ENCODE data around the gene EXD3. TPM values are rescaled to one million over a fixed set of nuclear protein-coding genes. Genes with fewer than 3 reads are reported as not detected.

Gene EXD3
- total and polyA plus RNA-seq, 2 of the 13 experiments (the other 11 are each of a cell fraction or from before 2014, with no cell fraction given), result 2.7 to 4.8 TPM

DNA sequence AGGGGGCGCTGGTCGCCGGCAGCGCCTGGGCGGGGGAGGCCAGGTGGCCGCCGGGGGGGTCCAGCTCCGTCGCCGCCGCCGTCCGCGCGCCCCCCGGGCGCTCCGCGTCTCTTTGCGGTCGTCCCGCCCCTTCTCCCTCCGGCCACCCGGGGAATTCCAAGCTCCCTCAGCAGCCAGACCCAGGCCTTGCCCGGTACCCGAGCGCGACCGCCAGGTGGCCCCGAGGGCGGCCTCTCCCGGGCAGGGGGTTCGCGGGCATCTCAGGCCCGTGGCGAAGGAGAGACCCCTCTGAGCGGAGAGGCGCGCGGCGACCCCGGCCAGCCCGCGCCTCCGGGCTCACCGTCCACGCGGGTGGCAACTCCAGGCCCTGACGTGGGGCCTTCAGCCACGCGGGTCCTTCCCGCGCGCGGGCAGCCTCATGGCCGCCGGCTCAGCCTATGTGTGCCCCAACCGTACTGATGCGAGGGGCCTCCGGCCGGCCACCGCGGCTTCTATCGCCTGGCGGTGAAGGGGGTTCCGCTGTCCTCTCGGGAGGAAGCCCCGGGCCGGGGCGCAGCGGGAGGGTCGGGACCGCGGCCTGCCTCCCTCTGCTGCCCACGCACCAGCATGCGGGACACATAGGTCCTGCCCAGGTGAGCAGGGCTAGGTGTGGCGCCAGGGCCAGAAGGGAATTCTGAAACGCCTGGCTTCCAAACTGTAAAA, 120.4 kb downstream of the EXD3 start (continued):
- TF ChIP-seq, protein P1, sequence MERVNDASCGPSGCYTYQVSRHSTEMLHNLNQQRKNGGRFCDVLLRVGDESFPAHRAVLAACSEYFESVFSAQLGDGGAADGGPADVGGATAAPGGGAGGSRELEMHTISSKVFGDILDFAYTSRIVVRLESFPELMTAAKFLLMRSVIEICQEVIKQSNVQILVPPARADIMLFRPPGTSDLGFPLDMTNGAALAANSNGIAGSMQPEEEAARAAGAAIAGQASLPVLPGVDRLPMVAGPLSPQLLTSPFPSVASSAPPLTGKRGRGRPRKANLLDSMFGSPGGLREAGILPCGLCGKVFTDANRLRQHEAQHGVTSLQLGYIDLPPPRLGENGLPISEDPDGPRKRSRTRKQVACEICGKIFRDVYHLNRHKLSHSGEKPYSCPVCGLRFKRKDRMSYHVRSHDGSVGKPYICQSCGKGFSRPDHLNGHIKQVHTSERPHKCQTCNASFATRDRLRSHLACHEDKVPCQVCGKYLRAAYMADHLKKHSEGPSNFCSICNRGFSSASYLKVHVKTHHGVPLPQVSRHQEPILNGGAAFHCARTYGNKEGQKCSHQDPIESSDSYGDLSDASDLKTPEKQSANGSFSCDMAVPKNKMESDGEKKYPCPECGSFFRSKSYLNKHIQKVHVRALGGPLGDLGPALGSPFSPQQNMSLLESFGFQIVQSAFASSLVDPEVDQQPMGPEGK (CRISPR knock-in tag; IDR thresholded peaks at IDR 0.05), result peak; percentile 55
- peak; percentile 20 for TF ChIP-seq HNRNPLL (IDR thresholded peaks at IDR 0.05; ENCODE audit: low read depth, low read length, poor library complexity, severe bottlenecking)
- TF ChIP-seq ZNF333 (CRISPR knock-in tag; IDR thresholded peaks at IDR 0.05; ENCODE audit: borderline replicate concordance), result no peak
- TF ChIP-seq, protein P2, sequence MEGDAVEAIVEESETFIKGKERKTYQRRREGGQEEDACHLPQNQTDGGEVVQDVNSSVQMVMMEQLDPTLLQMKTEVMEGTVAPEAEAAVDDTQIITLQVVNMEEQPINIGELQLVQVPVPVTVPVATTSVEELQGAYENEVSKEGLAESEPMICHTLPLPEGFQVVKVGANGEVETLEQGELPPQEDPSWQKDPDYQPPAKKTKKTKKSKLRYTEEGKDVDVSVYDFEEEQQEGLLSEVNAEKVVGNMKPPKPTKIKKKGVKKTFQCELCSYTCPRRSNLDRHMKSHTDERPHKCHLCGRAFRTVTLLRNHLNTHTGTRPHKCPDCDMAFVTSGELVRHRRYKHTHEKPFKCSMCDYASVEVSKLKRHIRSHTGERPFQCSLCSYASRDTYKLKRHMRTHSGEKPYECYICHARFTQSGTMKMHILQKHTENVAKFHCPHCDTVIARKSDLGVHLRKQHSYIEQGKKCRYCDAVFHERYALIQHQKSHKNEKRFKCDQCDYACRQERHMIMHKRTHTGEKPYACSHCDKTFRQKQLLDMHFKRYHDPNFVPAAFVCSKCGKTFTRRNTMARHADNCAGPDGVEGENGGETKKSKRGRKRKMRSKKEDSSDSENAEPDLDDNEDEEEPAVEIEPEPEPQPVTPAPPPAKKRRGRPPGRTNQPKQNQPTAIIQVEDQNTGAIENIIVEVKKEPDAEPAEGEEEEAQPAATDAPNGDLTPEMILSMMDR (CRISPR knock-in tag; IDR thresholded peaks at IDR 0.05), result peak; percentile 34

DNA sequence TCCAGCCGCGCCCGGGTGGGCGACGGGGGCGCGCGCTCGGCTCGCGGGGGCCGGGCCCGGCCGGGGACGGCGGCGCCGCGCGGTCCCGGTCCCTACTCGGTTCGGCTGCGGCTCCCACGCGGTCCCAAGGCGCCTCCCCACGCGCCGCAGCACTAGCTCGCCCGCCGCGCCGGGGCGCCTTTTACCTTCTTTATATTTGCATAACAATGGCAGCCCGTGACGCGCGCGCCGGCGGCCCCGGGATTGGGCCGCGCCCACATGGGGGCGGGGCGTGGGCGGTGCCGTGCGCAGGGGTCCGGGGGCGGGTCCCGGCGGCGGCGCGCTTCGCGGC, 120.9 kb downstream of the EXD3 start, which contains the start of gene NRARP:
Gene NRARP, minus strand, starts transcription at position 154 of the 331 bp plus-strand sequence. CDS start 343 bp downstream, outside the sequence.
- Histone ChIP-seq H3K9ac (ENCODE audit: insufficient read depth, low read depth, low read length) (peak within 1 kb of the TSS; percentile 15; the same call in 1 of the 2 replicates), H2AFZ (ENCODE audit: low read length) (no peak within 1 kb of the TSS), H3K4me3 (replicated peaks in 1 of 3; ENCODE audit: insufficient read depth in 1 of 3, low read depth in 2 of 3, low read length in 3 of 3) (peak within 1 kb of the TSS; percentile 46 to 63 (median 51); a peak in 5 of 6 replicates), H3K79me2 (ENCODE audit: insufficient read depth, low read length) (no peaks in the 10 kb centered on the region), H3K4me1 (ENCODE audit: insufficient read depth, low read length) (peaks cover 71% of the 10 kb centered on the region), H3K4me2 (ENCODE audit: low read depth, low read length) (peak within 1 kb of the TSS; percentile 82), H4K20me1 (ENCODE audit: insufficient read depth, low read length) (no peaks in the 10 kb centered on the region), H3K9me3 (ENCODE audit: low read length) (no peaks in the 10 kb centered on the region), H3K27me3 (ENCODE audit: control insufficient read depth in 1 of 2, insufficient read depth in 2 of 2, low read length in 2 of 2) (peaks cover 14 to 77% of the 10 kb centered on the region in 2 experiments), H3K36me3 (replicated peaks in 1 of 2; ENCODE audit: control insufficient read depth in 1 of 2, insufficient read depth in 2 of 2, low read length in 2 of 2) (no peaks in the 10 kb centered on the region), H3K27ac (ENCODE audit: extremely low read length, insufficient read depth, low read length) (no peak within 1 kb of the TSS)
- no TSS peak for BruUV-seq (replicated peaks)
- WGBS (ENCODE audit: low lambda C conversion rate), result no CpG with 5 or more reads among the region's 60 CpGs
- intact Hi-C loops (cut with micrococcal nuclease; ENCODE audit: unreplicated experiment), result loop anchor here (10.0 kb wide), 1 partner anchor 103 kb away; no protein-coding TSS in a partner anchor
- POLR2A ChIA-PET, result interaction anchor here (0.9 to 1.9 kb wide), 7 partner anchors 8 to 146 kb away, joined by 3 to 6 read pairs (median 5); partner anchors contain the start of genes ENTPD8, EXD3, NOXA1 and TOR4A
- DNase-seq (ENCODE audit: low spot score), result no peak
- FAIRE-seq, result no peak
- CTCF ChIA-PET (ENCODE audit: low intra/inter-chr PET ratio, low total read pairs), result no interaction called here
- in situ Hi-C loops (cut with HindIII; ENCODE audit: extremely low pct_ligation_motif_present, low pct_unique_long_range_greater_than_20kb), result no loop called here
- no peak for ATAC-seq
- TF ChIP-seq RBFOX2 (IDR thresholded peaks at IDR 0.05; ENCODE audit: low read depth, low read length) (peak; percentile 37; the same call in 1 of the 2 replicates), KLF13 (CRISPR knock-in tag; IDR thresholded peaks at IDR 0.05) (no peak), ZNF282 (IDR thresholded peaks at IDR 0.05; ENCODE audit: partially characterized antibody) (no peak), SMC3 (IDR thresholded peaks at IDR 0.05; ENCODE audit: low read length) (no peak), RFXAP (CRISPR knock-in tag; IDR thresholded peaks at IDR 0.05; ENCODE audit: borderline replicate concordance) (no peak), SP1 (IDR thresholded peaks at IDR 0.05) (no peak), SP1 (CRISPR knock-in tag; IDR thresholded peaks at IDR 0.05) (peak; percentile 53), ZNF136 (CRISPR knock-in tag; IDR thresholded peaks at IDR 0.05; ENCODE audit: low read depth) (no peak)
- TF ChIP-seq, protein P3, sequence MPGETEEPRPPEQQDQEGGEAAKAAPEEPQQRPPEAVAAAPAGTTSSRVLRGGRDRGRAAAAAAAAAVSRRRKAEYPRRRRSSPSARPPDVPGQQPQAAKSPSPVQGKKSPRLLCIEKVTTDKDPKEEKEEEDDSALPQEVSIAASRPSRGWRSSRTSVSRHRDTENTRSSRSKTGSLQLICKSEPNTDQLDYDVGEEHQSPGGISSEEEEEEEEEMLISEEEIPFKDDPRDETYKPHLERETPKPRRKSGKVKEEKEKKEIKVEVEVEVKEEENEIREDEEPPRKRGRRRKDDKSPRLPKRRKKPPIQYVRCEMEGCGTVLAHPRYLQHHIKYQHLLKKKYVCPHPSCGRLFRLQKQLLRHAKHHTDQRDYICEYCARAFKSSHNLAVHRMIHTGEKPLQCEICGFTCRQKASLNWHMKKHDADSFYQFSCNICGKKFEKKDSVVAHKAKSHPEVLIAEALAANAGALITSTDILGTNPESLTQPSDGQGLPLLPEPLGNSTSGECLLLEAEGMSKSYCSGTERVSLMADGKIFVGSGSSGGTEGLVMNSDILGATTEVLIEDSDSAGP (CRISPR knock-in tag; IDR thresholded peaks at IDR 0.05; ENCODE audit: borderline replicate concordance), result no peak
- TF ChIP-seq, protein P4, sequence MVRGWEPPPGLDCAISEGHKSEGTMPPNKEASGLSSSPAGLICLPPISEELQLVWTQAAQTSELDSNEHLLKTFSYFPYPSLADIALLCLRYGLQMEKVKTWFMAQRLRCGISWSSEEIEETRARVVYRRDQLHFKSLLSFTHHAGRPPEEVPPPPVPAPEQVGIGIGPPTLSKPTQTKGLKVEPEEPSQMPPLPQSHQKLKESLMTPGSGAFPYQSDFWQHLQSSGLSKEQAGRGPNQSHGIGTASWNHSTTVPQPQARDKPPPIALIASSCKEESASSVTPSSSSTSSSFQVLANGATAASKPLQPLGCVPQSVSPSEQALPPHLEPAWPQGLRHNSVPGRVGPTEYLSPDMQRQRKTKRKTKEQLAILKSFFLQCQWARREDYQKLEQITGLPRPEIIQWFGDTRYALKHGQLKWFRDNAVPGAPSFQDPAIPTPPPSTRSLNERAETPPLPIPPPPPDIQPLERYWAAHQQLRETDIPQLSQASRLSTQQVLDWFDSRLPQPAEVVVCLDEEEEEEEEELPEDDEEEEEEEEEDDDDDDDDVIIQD (CRISPR knock-in tag; IDR thresholded peaks at IDR 0.05; ENCODE audit: low read depth), result no peak
- TF ChIP-seq, protein P5, sequence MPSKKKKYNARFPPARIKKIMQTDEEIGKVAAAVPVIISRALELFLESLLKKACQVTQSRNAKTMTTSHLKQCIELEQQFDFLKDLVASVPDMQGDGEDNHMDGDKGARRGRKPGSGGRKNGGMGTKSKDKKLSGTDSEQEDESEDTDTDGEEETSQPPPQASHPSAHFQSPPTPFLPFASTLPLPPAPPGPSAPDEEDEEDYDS (CRISPR knock-in tag; IDR thresholded peaks at IDR 0.05), result peak; percentile 79
